Testis (tissue), 3 donors: Measurements from ENCODE around the gene BRSK2. TPM values are rescaled to one million over a fixed set of nuclear protein-coding genes. Genes with fewer than 3 reads are reported as not detected.

Source experiments
- DNase-seq: peaks from one replicate; pipeline ENCODE4 v3.0.0-alpha.2; 2019
- H3K27ac ChIP-seq, 2 donors: fragments of 200-600 bp; sonication (generic); one replicate each; pipeline ENCODE4 v1.5.1; 2019
- H3K27me3 ChIP-seq: fragments of 200-600 bp; sonication (generic); one replicate; pipeline ENCODE4 v1.5.1; 2019
- H3K36me3 ChIP-seq: fragments of 200-600 bp; sonication (generic); one replicate; pipeline ENCODE4 v1.5.1; 2017; ENCODE audit warnings: low read depth; ENCODE audit errors: missing control alignments
- H3K4me1 ChIP-seq: fragments of 200-600 bp; sonication (generic); one replicate; pipeline ENCODE4 v1.5.1; 2019
- H3K4me3 ChIP-seq, 2 donors: fragments of 200-600 bp; sonication (generic); one replicate each; pipeline ENCODE4 v1.5.1; 2017 to 2019
- H3K9me3 ChIP-seq: fragments of 200-600 bp; sonication (generic); one replicate; pipeline ENCODE4 v1.5.1; 2017
- POLR2A ChIP-seq: fragments of 450-650 bp; IDR thresholded peaks from one replicate; pipeline ENCODE4 v1.6.1; 2017; ENCODE audit warnings: antibody characterized with exemption, mild to moderate bottlenecking, moderate library complexity
- WGBS, 2 donors: methylation state at CpG; one replicate each; pipeline ENCODE4 v1.1.5; 2018; 5-methylcytosine and 5-hydroxymethylcytosine counted together
- intact Hi-C: fragments of 100-400 bp; cut with DNase I; formaldehyde crosslinking; loops from one replicate; pipeline ENCODE4 v1.15.1; 2023; ENCODE audit warnings: low total_unique reads
- polyA plus RNA-seq: library from polyadenylated mRNA; stranded (reverse); fragments of 350-450 nt; fragmentation: Illumina TruSeq; extraction: RNeasy Lipid Tissue Mini Kit (QIAGEN cat#74804); gene quantifications from one replicate; pipeline ENCODE4 v1.2.3, GENCODE V29; 2014; ENCODE audit warnings: low read depth, low replicate concordance; ENCODE audit not compliant: insufficient read depth
- total RNA-seq, 2 donors: library from RNA; depleted of rRNA; stranded (reverse); fragments of >200 nt; gene quantifications; one replicate each; pipeline ENCODE4 v1.2.3, GENCODE V29; 2016
- TF ChIP-seq, protein P1 (sequence below), 3 experiments: fragments of 450-650 bp in 2 of 3; fragments of 200-600 bp in 1 of 3; sonication (generic) in 1 of 3; IDR thresholded peaks; one replicate each; pipeline ENCODE4 v1.5.1; 2016 to 2019; ENCODE audit warnings: antibody characterized with exemption in 3 of 3, mild to moderate bottlenecking in 2 of 3, moderate library complexity in 1 of 3

BRSK2 gene
- total and polyA plus RNA-seq, 3 donors from 2014 or later = 24.7 to 52.3 (median 49.1) TPM

DNA sequence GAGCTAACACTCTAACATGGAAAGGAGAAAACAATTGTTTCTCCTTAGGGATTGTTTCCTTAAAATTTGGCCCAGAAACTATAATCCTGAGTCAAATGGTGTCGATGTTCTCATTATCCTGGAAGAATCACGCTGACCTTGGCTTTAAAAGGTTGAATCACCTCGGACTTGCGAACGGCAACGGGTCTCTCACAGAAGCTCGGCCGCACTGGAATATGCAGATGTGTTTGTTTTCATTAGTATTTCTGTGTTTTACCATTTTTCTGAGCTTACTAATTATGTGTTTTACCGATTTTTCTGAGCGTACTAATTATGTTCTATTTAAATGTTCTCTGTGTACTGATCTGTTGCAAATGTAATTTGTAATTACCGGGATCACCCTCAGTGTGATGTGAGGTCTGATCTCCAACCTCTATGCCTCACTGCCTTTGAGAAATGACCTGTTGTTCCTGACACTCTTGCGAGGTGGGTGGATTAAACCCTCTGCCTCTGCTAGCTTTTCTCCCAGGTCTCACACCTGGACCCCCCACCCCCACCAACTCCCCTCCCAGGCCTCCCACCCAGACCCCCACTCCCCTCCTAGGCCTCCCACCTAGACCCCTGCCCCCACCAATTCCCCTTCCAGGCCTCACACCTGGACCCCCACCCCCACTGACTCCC, 38.3 kb upstream of the BRSK2 start:
- no peaks in the 10 kb centered on the region for H3K27me3 ChIP-seq
- TF ChIP-seq POLR2A = no peak
- TF ChIP-seq, protein P1, sequence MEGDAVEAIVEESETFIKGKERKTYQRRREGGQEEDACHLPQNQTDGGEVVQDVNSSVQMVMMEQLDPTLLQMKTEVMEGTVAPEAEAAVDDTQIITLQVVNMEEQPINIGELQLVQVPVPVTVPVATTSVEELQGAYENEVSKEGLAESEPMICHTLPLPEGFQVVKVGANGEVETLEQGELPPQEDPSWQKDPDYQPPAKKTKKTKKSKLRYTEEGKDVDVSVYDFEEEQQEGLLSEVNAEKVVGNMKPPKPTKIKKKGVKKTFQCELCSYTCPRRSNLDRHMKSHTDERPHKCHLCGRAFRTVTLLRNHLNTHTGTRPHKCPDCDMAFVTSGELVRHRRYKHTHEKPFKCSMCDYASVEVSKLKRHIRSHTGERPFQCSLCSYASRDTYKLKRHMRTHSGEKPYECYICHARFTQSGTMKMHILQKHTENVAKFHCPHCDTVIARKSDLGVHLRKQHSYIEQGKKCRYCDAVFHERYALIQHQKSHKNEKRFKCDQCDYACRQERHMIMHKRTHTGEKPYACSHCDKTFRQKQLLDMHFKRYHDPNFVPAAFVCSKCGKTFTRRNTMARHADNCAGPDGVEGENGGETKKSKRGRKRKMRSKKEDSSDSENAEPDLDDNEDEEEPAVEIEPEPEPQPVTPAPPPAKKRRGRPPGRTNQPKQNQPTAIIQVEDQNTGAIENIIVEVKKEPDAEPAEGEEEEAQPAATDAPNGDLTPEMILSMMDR (IDR thresholded peaks at IDR 0.05) = no peak
- intact Hi-C loops = no loop called here
- H3K4me1 ChIP-seq = peaks cover 18% of the 10 kb centered on the region
- peak overlapping the region in 1 of 2 donors; percentile 57 for H3K27ac ChIP-seq
- H3K4me3 ChIP-seq = no peak overlapping the region
- DNase-seq = no peak
- no peaks in the 10 kb centered on the region for H3K36me3 ChIP-seq
- H3K9me3 ChIP-seq = no peaks in the 10 kb centered on the region
- WGBS, 2 donors = 33 to 37% methylated on average over 12 of the region's 12 CpGs

DNA sequence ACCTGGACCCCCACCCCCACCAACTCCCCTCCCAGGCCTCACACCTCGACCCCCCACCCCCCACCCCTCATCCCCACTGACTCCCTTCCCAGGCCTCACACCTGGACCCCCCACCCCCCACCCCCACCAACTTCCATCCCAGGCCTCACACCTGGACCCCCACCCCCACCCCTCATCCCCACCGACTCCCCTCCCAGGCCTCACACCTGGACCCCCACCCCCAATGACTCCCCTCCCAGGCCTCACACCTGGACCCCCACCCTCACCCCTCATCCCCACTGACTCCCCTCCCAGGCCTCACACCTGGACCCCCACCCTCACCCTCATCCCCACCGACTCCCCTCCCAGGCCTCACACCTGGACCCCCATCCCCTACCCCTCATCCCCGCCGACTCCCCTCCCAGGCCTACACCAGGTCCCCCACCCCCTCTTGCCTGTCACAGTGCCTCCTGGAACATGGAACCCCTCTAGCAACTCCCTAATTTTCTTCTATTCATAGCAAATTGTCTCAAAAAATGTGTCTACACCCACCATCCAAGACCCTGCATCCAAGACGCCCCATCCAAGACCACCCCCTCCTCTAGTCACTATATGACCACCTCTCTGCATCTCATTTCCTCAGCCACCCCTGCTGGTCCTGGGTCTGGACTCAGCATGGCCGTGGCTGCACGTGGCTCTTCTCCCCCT, 36.9 kb upstream of the BRSK2 start:
- 81 to 91% methylated on average over 6 to 7 of the region's 8 CpGs for WGBS, 2 donors

GRCh38 chr11:1353383-1354124, 36.2 kb upstream of the BRSK2 start:
- TF ChIP-seq, protein P1 (IDR thresholded peaks at IDR 0.05) = no peak
- no peak for TF ChIP-seq POLR2A
- intact Hi-C loops = no loop called here
- no peak overlapping the region for H3K4me3 ChIP-seq
- H3K4me1 ChIP-seq = peaks cover 26% of the 10 kb centered on the region
- H3K9me3 ChIP-seq = no peaks in the 10 kb centered on the region
- H3K27ac ChIP-seq = peak overlapping the region; percentile 13 to 64
- no peaks in the 10 kb centered on the region for H3K27me3 ChIP-seq
- WGBS, 2 donors = 82 to 92% methylated on average over 12 to 32 of the region's 32 CpGs
- DNase-seq = no peak
- no peaks in the 10 kb centered on the region for H3K36me3 ChIP-seq

More for the DNA sequence above, 36.9 kb upstream of the BRSK2 start:
- Histone ChIP-seq H3K36me3 (no peaks in the 10 kb centered on the region), H3K4me1 (peaks cover 20% of the 10 kb centered on the region), H3K27ac (peak overlapping the region; percentile 13 to 64), H3K9me3 (no peaks in the 10 kb centered on the region), H3K4me3 (no peak overlapping the region), H3K27me3 (no peaks in the 10 kb centered on the region)
- no peak for DNase-seq
- TF ChIP-seq POLR2A = no peak
- TF ChIP-seq, protein P1 (IDR thresholded peaks at IDR 0.05) = no peak
- intact Hi-C loops = no loop called here

DNA sequence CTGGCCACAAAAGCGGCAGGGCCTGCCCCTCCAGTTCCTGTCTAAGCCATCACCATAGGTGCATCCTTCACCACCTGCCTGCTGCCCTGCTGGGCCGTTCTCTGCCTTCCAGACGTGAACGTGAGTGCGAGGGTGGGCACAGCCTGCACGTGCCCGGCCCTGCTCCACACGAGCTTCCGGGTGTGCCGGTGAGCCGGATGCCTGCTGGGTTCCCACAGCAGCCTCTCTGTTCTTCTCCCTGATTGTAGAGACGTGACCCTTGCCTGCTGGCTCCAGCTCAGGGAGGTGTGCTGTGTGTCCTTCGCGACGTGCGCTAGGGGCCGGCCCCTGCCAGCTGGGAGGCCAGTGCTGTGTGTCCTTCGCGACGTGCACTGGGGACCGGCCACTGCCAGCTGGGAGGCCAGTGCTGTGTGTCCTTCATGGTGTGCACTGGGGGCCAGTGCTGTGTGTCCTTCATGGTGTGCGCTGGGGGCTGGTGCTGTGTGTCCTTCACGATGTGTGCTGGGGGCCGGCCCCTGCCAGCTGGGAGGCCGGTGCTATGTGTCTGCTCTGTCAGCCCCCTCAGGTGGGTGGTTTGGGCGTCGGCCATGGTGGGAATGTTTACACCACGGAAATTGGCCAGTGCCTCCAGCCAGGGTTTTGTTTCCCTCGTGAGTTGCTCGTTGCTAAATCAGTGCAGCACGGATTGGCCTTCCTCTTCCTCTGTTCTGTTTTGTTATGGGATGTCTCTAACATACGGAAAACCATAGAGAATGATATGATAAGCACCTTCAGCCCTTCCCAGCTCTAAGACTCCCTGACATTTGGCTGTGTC, 35.4 kb upstream of the BRSK2 start:
- TF ChIP-seq, protein P1 (IDR thresholded peaks at IDR 0.05) = no peak
- TF ChIP-seq POLR2A = no peak
- no peak overlapping the region for H3K4me3 ChIP-seq
- no peaks in the 10 kb centered on the region for H3K27me3 ChIP-seq
- peaks cover 24% of the 10 kb centered on the region for H3K4me1 ChIP-seq
- 69 to 74% methylated on average over 11 to 32 of the region's 32 CpGs for WGBS, 2 donors
- no peaks in the 10 kb centered on the region for H3K36me3 ChIP-seq
- no peaks in the 10 kb centered on the region for H3K9me3 ChIP-seq
- peak overlapping the region; percentile 9 to 64 for H3K27ac ChIP-seq
- no peak for DNase-seq
- intact Hi-C loops = no loop called here
